Erythroblast (primary cell): ENCODE data around the gene PICK1.

Experiments used
- DNase-seq, 2 experiments: peaks; one replicate each; lab custom pipeline; 2025; lab: John Stamatoyannopoulos, UW
- GATA1 ChIP-seq: IDR thresholded peaks from 2 replicates; pipeline ENCODE4 v1.6.1; 2011; ENCODE audit warnings: low read depth, mild to moderate bottlenecking, control low read depth, low read length, moderate library complexity
- POLR2A ChIP-seq: IDR thresholded peaks from 2 replicates; pipeline ENCODE4 v1.6.1; 2011; ENCODE audit warnings: mild to moderate bottlenecking, low read length

Gene PICK1

DNA sequence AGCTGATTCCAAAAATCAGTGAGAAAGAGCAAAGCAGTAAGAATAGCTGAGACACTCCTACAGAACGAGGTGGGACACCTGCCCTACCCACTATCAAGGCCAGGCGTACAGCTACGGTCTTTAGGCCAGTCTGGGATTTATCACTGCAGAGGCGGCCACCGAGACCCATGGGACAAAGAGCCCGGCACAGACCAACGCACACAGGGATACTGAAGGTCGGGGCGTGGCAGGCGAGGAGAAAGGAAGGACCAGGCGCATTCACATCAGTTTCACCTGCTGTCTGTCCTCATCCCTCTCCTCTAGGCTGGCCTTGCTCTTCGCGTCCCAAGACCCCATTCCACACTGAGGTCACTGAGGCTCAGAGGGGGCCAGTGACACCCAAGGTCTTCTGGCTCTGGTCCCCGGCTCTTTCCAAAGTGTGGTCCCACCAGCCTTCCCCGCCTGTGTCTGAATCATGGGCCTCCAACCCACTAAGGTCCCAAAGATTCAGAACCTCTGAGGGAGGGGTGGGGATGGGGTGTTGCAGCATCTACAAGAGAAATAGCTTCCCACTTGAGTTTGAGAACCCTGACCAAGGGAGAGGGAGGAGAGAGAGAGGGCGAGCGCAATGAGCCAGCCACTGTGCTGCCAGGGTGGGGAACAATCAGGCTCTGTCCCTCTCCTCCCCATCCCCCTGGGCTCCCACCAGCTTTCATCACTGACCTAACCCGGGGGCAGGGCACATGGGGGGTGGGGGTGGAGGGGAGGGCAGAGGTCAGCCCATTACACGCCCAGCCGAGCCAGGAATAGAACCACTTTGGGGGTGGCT is 7.2 kb upstream of the PICK1 start:
- DNase-seq: no peak
- TF ChIP-seq GATA1 (no peak), POLR2A (no peak)

DNA sequence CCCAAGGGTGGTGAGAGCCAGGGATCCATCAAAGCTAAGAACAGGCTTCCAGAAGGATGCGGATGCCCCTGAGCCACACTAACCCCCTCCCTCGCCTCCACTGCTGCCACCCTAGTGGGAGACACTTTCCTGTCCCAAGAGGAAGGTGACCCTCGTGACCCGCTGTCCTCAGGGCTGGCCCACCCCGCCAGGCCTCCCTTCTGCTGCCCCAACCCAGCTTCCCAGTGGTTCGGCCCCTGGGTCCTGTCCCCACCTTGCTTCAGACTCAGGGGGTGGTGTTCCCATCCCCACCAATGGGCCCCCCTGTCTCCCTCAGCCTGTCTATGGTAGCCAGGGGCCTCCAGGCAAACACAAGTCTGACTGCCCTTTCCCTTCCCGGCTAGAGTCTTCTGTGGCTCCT is 6.5 kb upstream of the PICK1 start:
- no peak for DNase-seq
- TF ChIP-seq GATA1 (no peak), POLR2A (no peak)

DNA sequence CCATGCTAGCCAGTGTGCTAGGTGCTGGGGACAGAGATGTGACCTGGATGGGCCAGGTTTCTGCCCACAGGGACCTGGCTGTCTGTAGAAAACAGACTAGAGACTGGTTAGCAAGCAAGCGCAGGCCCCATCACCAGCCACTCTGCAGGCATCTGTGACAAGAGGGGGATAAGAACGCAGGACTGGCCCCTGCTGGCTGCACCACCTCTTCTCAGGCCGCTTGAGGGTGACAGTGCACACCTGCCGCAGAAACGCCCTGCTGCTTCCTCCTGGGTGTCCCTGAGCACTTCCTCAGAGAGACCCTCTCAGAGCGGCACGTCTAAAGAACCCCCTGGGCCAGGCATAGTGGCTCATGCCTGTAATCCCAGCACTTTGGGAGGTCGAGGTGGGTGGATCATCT is 5.9 kb upstream of the PICK1 start:
- DNase-seq: no peak
- no peak for TF ChIP-seq GATA1
- no peak for TF ChIP-seq POLR2A

DNA sequence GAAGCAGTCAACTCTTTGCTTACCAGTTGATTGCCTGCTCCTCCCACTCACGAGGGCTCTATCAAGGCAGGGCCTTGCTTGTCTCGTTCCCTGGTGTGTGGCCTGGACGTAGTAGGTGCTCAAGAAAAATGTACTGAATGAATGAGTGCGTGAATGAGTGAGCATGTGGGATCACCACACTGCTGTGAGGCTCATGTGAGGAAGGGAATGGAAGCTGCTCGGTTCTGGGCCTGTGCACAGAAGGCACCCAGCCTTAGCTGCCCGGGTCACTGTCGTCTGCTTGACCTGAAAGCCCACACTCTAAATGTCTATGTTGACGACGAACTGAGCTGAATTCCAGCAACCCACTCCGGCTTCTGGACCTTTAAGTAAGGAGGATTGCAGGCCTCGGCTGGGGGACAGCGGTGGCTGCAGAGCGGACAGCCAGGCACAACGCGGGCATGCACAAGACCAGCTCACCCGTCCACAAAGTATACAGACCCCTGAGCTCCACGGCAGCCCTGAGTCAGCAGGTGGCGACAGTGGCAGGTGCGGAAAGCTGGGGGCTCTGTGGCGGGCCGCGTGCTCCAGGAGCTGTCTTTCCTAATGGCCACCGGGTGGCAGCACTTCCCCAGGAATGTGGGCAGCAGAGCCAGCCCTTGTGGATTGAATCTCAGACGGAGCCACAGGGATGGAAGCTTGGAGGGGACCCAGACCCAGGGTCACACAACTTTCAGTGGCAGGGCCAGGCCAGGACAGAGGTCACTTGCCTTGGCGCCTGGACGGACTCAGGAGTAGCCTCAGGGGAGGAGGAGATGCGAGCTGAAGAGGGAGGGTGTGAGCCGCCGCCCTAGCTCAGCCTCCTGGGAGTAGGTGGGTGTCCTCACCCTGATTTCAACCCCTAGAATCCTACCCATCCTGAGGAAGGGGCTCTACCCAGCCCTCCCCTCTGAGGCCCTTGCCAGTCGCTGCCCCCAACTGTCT is 5.0 kb upstream of the PICK1 start:
- DNase-seq: peak; percentile 73 to 87
- TF ChIP-seq GATA1 (no peak), POLR2A (no peak)

DNA sequence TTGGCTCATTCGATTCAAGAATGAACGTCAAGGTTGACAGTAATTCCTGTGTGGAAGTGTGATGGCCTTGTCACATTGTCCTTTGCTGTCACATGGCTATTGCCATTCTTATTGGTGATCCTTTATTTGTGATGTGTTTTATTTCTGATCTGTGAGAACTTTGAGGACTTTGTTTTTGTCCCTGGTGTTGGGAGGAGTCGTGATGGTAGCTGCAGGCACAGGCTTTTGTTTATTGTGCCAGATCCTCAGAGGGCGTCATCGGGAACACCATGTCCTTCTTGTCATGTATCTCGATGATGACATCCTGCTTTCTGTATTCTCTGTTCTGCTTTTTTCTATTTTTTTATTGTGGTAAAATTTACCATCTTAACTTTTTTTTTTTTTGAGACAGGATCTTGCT is 5.6 kb downstream of the PICK1 start:
- DNase-seq: no peak
- TF ChIP-seq GATA1 (no peak), POLR2A (no peak)

DNA sequence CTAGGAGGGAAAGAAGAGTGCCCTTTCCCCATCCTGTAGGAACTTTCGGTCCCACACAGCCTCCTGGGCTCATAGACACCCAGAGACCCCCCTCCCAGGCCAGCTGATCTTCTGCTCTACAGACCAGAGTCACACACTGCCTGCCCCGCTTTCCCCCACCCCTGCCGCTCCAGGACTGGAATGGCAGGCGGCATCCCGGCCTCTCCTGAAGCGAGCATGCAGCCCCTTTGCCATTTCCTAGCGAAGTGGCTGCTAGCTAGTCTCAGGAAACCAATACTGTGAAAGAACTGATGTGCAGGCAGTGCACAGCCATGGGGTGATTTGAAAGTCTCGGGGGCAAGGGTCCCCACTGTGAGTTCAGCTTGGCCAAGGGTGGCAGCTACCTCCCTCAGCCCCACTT is 8.3 kb downstream of the PICK1 start:
- TF ChIP-seq POLR2A (no peak), GATA1 (no peak)
- no peak for DNase-seq

DNA sequence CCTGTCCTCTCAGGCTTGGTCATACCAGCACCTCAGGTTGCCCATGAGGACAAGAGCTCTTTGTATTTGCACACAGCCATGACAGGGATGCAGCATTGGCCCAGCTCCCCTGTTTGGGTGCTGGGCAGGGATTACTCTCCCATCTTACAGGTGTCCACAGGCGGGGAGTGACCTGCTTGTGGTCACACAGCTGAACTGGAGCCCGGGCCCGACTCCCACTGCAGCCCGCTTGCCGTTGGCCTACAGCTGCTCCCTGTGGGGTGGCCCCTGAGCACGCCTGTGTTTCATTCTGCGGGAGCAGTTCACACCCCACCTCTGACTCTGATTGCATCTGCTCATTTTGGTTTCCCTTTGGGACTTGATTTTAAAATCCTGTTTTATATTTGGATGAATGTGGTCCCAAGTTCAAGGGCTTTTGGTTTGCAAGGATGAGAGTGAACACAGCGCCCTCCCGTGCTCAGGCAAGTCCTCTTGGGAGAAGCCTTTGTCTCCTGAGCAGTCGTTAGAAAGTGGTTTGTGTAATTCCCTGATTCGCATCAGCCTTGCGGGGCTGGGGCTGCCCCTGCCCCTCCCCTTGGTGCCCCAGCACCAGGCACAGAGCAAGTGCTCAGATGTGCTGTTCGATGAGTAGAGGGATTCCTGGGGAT is 9.3 kb downstream of the PICK1 start:
- no peak for DNase-seq
- TF ChIP-seq GATA1 (no peak), POLR2A (no peak)

DNA sequence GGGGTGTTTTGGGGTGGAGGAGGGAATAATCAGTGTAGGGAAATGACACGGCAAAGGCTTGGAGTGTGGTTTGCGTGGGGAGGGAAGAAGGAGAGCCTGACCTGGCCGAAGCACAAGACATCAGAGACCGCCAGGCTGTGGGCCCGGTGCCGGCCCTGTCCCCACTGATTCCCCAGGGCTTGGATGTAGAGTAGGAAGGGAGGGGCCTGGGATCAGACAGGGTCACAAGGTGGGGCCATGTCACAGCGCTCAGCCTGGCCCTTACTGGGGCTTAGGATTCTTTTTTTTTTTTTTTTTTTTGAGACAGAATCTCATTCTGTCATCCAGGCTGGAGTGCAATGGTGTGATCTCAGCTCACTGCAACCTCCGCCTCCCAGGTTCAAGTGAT is 9.8 kb downstream of the PICK1 start:
- TF ChIP-seq POLR2A (no peak), GATA1 (no peak)

DNA sequence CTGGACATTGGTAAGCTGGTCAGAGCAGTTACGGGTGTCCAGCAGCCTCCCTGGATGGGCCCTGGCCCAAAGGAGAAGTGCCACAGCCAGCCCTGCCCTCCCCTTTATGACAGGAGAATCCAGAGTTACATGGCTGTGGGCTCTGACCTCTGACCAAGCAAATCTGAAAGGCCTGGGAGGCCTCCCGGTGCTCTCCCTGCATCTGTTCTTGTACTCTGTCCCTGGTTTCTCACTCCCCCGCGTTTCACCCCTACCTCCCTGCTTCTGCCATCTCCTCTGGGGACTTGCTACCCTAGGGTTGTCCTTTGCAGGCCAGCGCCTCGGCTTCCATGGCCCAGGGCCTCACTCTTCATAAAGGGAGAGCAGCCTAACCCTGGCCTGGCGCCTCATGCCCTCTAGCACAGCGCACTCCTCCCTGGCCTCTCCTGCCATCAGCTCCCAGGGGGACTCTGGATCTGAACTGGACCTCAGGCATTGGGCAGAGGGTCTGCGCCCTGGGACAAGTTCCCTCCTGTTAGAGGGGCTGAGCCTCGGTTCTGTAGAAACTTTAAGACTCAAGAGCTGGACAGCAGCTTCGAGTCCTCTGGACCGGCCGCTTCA is 10.7 kb downstream of the PICK1 start:
- TF ChIP-seq GATA1: no peak
- no peak for TF ChIP-seq POLR2A
- DNase-seq: no peak

More for the DNA sequence above, 9.8 kb downstream of the PICK1 start:
- no peak for DNase-seq

DNA sequence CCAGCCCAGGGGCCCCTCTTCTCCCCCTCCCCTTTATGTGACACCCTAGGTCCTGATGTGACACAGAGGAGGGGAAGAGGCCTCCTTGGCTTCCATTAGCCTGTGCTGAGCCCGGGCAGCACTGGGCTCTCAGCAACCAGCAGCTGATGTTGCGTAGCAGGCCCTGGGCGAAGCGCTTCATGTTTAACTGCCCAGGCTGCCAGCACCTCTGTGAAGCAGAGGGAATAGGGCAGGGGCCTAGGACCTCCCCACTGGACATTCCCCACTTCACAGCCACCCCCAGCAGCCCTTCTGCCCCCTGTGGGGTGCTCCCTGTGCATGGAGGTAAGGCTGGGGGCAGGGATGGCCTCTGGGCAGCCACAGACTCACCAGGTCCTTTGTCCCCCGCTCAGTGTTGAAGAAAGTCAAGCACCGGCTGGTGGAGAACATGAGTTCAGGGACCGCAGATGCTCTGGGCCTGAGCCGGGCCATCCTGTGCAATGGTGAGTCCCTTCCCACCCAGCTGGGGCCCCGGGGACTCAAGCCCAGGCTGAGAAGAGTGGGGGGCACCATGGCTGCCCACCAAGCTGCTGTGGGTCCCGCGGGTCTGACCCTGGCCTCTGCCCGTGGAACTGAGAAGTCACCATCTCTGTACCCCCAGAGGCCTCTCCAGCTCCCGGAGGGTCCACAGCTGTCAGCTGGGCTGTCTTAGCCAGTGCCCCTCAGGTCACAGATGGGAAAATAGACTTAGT is 11.6 kb downstream of the PICK1 start:
- TF ChIP-seq GATA1: no peak
- TF ChIP-seq POLR2A: no peak
- DNase-seq: no peak

DNA sequence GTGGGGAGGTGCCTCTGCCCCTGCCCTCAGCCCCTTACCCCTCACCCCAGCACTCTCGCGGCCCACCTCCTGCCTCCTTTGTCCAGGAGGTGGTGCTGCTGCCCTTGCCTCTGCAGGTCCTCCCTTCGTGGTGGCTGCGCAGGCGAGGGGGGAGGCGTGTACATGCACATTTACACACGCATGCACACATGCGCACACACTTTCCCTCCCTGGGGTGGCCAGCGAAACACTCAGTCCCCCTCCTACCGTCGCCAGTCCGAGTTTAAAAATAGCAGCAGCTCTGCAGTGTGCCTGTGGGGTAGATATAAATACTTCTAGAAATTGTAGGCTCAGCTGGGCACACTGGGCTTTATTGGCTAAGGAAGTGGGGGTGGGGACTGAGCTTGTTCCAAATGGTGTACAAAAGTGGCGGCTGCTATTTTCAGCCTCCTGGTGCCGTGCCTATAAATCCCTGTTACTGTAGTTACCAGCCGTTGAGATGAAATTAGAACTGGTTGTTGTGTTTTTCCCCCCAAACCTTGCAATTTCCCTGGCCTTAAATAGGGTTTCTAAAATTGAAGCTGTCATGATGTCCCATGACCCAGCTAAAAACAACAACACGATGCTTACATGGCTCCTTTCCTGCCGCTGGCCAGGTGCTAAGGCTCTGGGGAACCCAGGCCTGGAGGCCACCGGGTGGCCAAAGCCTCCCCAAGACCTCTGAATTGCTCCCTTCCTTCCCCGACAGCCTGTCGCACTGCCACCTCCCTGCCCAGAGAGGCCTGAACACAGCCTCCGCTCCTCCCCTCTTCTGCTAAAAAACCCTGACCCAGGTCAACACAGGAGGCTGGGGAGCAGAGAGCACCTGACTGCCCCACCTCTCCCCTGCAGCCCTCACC is 12.4 kb downstream of the PICK1 start:
- TF ChIP-seq POLR2A (no peak), GATA1 (no peak)
- DNase-seq: peak; percentile 17 to 34

DNA sequence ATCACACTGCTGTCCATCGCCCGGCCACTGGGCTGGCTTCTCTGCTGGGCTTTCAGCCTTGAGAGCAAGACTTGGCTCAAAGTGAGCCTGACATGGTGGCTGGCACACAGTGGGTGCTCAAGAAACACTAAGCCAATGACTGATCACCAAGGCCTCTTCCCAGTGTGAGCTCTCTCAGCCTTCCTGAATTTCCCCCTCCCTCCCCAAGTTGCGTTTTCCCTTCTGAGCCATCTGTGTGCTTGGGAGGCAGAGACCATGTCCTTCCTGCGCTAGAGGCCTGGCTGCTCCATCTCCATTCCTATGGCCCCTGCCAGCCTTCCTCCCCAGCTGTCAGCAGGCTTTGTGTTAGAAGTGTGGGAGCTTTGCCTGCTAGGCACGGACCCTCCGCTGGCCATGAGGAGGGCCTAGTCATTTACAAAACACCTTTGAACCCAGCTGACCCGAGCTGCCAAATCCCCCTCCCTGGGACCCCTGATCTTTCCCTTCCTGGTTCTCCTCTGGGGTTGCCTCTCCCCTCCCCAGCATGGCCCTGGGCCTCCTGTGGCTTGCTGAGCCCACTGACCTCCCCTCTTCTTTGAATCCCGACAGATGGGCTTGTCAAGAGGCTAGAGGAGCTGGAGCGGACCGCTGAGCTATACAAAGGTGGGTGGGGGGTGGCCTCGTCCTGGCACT is 13.2 kb downstream of the PICK1 start:
- DNase-seq: no peak
- TF ChIP-seq GATA1 (no peak), POLR2A (no peak)
